ENCODE measurements around the gene SLC13A1.

- no peak for TF ChIP-seq CTCF (IDR thresholded peaks at IDR 0.05)
- TF ChIP-seq POLR2A (IDR thresholded peaks at IDR 0.05), result no peak
- no peak for TF ChIP-seq EP300 (IDR thresholded peaks at IDR 0.05)
These were observed 29.2 kb downstream of the SLC13A1 start for GRCh38 chr7:123170333-123171246.
